Keratinocyte (primary cell): ENCODE results near the gene DPP8. TPM values are rescaled to one million over a fixed set of nuclear protein-coding genes. Genes with fewer than 3 reads are reported as not detected.

Experiments used
- DNase-seq: peaks from one replicate; pipeline ENCODE4 v3.0.0-alpha.2; 2011; ENCODE audit warnings: low read depth, missing footprints, low spot score
- FAIRE-seq: peaks from 2 replicates; lab custom pipeline; 2011; peaks lifted over from hg19 to GRCh38; lab: Jason Lieb, UNC
- H2AFZ ChIP-seq: 2 replicates; pipeline ENCODE4 v1.6.0; 2012; ENCODE audit warnings: low read length, control low read depth, inconsistent platforms; ENCODE audit not compliant: control insufficient read depth
- H3K27ac ChIP-seq: 2 replicates; pipeline ENCODE4 v1.5.1; 2011; ENCODE audit warnings: low read length; ENCODE audit not compliant: control insufficient read depth, insufficient read depth
- H3K27me3 ChIP-seq: 3 replicates; pipeline ENCODE4 v1.6.0; 2011; ENCODE audit warnings: low read length; ENCODE audit not compliant: control insufficient read depth, insufficient read depth; ENCODE audit errors: extremely low read depth
- H3K36me3 ChIP-seq, 2 experiments: 2 replicates in 1 of 2; 3 replicates in 1 of 2; pipeline ENCODE4 v1.5.1; 2011; ENCODE audit warnings: low read length in 2 of 2, mild to moderate bottlenecking in 1 of 2; ENCODE audit not compliant: control insufficient read depth in 2 of 2, insufficient read depth in 2 of 2; ENCODE audit errors: extremely low read depth in 1 of 2
- H3K4me1 ChIP-seq: 3 replicates; pipeline ENCODE4 v1.5.1; 2011; ENCODE audit warnings: low read length; ENCODE audit not compliant: control insufficient read depth, insufficient read depth; ENCODE audit errors: extremely low read depth
- H3K4me2 ChIP-seq: 3 replicates; pipeline ENCODE4 v1.6.0; 2011; ENCODE audit warnings: low read depth, low read length; ENCODE audit not compliant: control insufficient read depth, insufficient read depth; ENCODE audit errors: extremely low read depth
- H3K4me3 ChIP-seq, 3 experiments: fragments of 200-600 bp in 1 of 3; sonication (generic) in 1 of 3; 2 replicates in 2 of 3; 3 replicates in 1 of 3; pipeline ENCODE4 v1.5.1; 2011 to 2016; ENCODE audit warnings: low read length in 3 of 3, mild to moderate bottlenecking in 3 of 3, control low read depth in 2 of 3, inconsistent platforms in 1 of 3, low read depth in 1 of 3, mixed read lengths in 1 of 3, mixed run types in 1 of 3, moderate library complexity in 1 of 3; ENCODE audit not compliant: control insufficient read depth in 2 of 3, insufficient read depth in 2 of 3; ENCODE audit errors: extremely low read depth in 1 of 3
- H3K79me2 ChIP-seq: 2 replicates; pipeline ENCODE4 v1.6.0; 2012; ENCODE audit warnings: low read length; ENCODE audit not compliant: control insufficient read depth, insufficient read depth
- H3K9ac ChIP-seq: 3 replicates; pipeline ENCODE4 v1.6.0; 2011; ENCODE audit warnings: low read length; ENCODE audit not compliant: control insufficient read depth, insufficient read depth; ENCODE audit errors: extremely low read depth
- H3K9me1 ChIP-seq: 3 replicates; pipeline ENCODE4 v1.6.0; 2011; ENCODE audit warnings: low read length; ENCODE audit not compliant: control insufficient read depth, insufficient read depth; ENCODE audit errors: extremely low read depth
- H3K9me3 ChIP-seq: 2 replicates; pipeline ENCODE4 v1.5.1; 2012; ENCODE audit warnings: low read depth, low read length; ENCODE audit not compliant: control insufficient read depth
- H4K20me1 ChIP-seq: 3 replicates; pipeline ENCODE4 v1.6.0; 2011; ENCODE audit warnings: low read length; ENCODE audit not compliant: control insufficient read depth, insufficient read depth; ENCODE audit errors: extremely low read depth
- EZH2 ChIP-seq: IDR thresholded peaks from one replicate; pipeline ENCODE4 v1.6.1; 2012; ENCODE audit warnings: inconsistent platforms, mild to moderate bottlenecking, low read length, moderate library complexity
- dilution Hi-C: fragments of 300-500 bp; cut with MboI; formaldehyde crosslinking; loops from one replicate; pipeline ENCODE4 v1.7.0; 2020; ENCODE audit warnings: low sequenced_read_pairs; ENCODE audit not compliant: extremely low pct_ligation_motif_present
- polyA plus RNA-seq, 5 experiments: library from polyadenylated mRNA; depleted of rRNA in 3 of 5; stranded (reverse) in 3 of 5; stranded (forward) in 1 of 5; unstranded in 1 of 5; fragments of >200 nt; gene quantifications; 1 replicate in 1 of 5; 2 replicates in 3 of 5; 3 replicates in 1 of 5; pipeline versions ENCODE4 v1.2.1 to v1.2.3, GENCODE V29; 2011 to 2012; ENCODE audit warnings: missing spikeins in 2 of 5, low read depth in 1 of 5, low replicate concordance in 1 of 5
- TF ChIP-seq, protein P1 (sequence below), 3 experiments: IDR thresholded peaks in 1 of 3; conservative IDR thresholded peaks in 1 of 3; optimal IDR thresholded peaks in 1 of 3; 2 replicates in 2 of 3; 3 replicates in 1 of 3; pipeline versions ENCODE3 to v1.5.1; 2011; ENCODE audit warnings: low read length in 3 of 3, mild to moderate bottlenecking in 3 of 3, moderate library complexity in 2 of 3, control low read depth in 1 of 3, inconsistent platforms in 1 of 3; ENCODE audit not compliant: insufficient read depth in 2 of 3; ENCODE audit errors: extremely low read depth in 1 of 3

Gene DPP8
- polyA plus RNA-seq, 1 donor (not counting 4 experiments of a cell fraction or from before 2014, with no cell fraction given), result 21.6 TPM

DNA sequence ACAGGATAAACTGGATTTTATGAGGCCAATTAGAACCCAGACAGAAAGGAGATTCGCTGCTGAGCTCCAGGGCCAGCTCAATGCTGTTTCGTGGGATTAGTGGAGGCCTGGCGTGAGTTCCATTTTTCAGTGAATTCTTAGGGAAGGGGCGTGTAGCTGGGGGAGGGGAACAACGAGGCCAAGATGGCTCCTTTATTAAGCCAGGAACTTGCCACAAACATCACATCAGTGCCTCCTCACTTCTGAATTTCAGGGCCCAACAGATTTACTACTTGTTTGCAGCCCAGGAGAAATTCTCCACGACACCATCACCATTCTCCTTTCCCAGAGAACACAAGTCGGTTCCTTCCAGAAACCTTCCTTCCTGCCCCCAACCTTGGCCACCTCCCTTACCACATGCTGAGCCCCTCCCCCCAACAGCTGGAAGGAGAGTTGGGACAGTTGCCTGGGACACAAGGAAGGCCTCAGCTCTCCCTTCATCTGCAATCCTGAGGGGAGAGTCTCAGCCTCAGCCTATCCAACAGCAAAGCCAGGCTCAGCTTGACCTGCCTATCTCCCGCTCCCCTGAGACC lies 100.6 kb downstream of the DPP8 start:
- FAIRE-seq, result no peak
- Histone ChIP-seq H3K9me1 (no peaks in the 10 kb centered on the region), H3K4me1 (peaks cover 3% of the 10 kb centered on the region), H3K27me3 (peaks cover 22% of the 10 kb centered on the region), H3K36me3 (no peaks in the 10 kb centered on the region), H3K9ac (no peak overlapping the region), H2AFZ (no peak overlapping the region), H3K9me3 (no peaks in the 10 kb centered on the region), H3K79me2 (no peaks in the 10 kb centered on the region), H4K20me1 (no peaks in the 10 kb centered on the region), H3K27ac (no peak overlapping the region), H3K4me3 (no peak overlapping the region), H3K4me2 (no peak overlapping the region)
- DNase-seq, result no peak
- no peak for TF ChIP-seq EZH2
- TF ChIP-seq, protein P1, sequence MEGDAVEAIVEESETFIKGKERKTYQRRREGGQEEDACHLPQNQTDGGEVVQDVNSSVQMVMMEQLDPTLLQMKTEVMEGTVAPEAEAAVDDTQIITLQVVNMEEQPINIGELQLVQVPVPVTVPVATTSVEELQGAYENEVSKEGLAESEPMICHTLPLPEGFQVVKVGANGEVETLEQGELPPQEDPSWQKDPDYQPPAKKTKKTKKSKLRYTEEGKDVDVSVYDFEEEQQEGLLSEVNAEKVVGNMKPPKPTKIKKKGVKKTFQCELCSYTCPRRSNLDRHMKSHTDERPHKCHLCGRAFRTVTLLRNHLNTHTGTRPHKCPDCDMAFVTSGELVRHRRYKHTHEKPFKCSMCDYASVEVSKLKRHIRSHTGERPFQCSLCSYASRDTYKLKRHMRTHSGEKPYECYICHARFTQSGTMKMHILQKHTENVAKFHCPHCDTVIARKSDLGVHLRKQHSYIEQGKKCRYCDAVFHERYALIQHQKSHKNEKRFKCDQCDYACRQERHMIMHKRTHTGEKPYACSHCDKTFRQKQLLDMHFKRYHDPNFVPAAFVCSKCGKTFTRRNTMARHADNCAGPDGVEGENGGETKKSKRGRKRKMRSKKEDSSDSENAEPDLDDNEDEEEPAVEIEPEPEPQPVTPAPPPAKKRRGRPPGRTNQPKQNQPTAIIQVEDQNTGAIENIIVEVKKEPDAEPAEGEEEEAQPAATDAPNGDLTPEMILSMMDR (optimal IDR thresholded peaks at IDR 0.05 in 1 of 3, IDR thresholded peaks at IDR 0.05 in 1 of 3, conservative IDR thresholded peaks at IDR 0.05 in 1 of 3; ENCODE audit: extremely low read depth in 1 of 3, insufficient read depth in 2 of 3, low read length in 3 of 3), result no peak
- dilution Hi-C loops, result no loop called here

DNA sequence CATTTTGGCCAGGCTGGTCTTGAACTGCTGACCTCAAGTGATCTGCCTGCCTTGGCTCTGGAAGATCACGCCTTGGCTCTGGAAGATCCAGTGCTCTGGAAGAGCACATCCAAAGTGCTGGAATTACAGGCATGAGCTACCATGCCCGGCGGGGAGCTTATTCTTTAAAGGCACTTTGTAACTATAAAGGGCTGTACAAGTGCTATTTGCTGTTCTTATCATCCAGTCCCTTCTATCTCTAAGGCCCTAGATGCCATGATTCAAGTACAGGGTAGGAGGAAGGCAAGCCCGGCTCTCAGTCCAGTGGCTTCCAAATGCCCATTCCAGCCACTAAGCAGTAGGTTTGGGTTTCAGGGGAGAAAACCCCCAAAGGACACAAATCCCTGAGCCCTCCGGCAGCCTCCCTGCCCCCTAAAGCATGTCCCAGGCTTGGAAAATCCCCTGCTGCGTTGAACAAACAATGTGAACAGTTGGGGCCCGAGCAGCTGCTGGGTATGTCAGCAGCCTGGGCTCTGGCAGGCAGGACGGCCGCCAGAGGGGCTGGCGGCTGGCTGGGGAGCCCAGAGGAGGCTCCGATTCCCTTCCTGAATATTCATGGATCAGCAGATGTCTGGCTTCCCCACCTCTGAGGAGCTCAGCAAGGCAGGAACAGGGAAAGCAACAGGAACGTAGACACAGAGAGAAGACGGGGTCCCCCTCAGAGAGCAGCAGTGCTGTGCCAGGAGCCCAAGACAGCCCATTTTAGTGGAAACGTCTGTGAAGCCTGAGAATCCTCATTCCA lies 102.5 kb downstream of the DPP8 start:
- H3K27me3 ChIP-seq, result peaks cover 12% of the 10 kb centered on the region
- H3K79me2 ChIP-seq, result no peaks in the 10 kb centered on the region
- FAIRE-seq (no peak), DNase-seq (no peak)
- H3K9ac ChIP-seq, result no peak overlapping the region
- H3K4me2 ChIP-seq, result no peak overlapping the region
- H3K27ac ChIP-seq, result no peak overlapping the region
- dilution Hi-C loops, result no loop called here
- H3K9me3 ChIP-seq, result no peaks in the 10 kb centered on the region
- no peaks in the 10 kb centered on the region for H3K4me1 ChIP-seq
- TF ChIP-seq, protein P1 (optimal IDR thresholded peaks at IDR 0.05 in 1 of 3, IDR thresholded peaks at IDR 0.05 in 1 of 3, conservative IDR thresholded peaks at IDR 0.05 in 1 of 3; ENCODE audit: extremely low read depth in 1 of 3, insufficient read depth in 2 of 3, low read length in 3 of 3), result no peak
- no peak for TF ChIP-seq EZH2
- H2AFZ ChIP-seq, result no peak overlapping the region
- H3K36me3 ChIP-seq, result no peaks in the 10 kb centered on the region
- no peak overlapping the region for H3K4me3 ChIP-seq
- no peaks in the 10 kb centered on the region for H3K9me1 ChIP-seq
- H4K20me1 ChIP-seq, result no peaks in the 10 kb centered on the region
